Mammary epithelial cell (primary cell): Measurements from ENCODE around the gene IL20.

Source experiments
- CTCF ChIP-seq, 2 donors: IDR thresholded peaks in 1 of 2; conservative IDR thresholded peaks in 1 of 2; 2 replicates each; pipeline ENCODE4 v1.5.1; 2011 to 2012; ENCODE audit warnings: inconsistent platforms in 2 of 2, low read length in 2 of 2, mild to moderate bottlenecking in 2 of 2, control low read depth in 1 of 2, low read depth in 1 of 2; ENCODE audit not compliant: insufficient read depth in 1 of 2; ENCODE audit errors: extremely low read depth in 1 of 2
- EZH2 ChIP-seq: IDR thresholded peaks from 2 replicates; pipeline ENCODE4 v1.6.1; 2012; ENCODE audit warnings: low read length, inconsistent platforms, borderline replicate concordance

DNA sequence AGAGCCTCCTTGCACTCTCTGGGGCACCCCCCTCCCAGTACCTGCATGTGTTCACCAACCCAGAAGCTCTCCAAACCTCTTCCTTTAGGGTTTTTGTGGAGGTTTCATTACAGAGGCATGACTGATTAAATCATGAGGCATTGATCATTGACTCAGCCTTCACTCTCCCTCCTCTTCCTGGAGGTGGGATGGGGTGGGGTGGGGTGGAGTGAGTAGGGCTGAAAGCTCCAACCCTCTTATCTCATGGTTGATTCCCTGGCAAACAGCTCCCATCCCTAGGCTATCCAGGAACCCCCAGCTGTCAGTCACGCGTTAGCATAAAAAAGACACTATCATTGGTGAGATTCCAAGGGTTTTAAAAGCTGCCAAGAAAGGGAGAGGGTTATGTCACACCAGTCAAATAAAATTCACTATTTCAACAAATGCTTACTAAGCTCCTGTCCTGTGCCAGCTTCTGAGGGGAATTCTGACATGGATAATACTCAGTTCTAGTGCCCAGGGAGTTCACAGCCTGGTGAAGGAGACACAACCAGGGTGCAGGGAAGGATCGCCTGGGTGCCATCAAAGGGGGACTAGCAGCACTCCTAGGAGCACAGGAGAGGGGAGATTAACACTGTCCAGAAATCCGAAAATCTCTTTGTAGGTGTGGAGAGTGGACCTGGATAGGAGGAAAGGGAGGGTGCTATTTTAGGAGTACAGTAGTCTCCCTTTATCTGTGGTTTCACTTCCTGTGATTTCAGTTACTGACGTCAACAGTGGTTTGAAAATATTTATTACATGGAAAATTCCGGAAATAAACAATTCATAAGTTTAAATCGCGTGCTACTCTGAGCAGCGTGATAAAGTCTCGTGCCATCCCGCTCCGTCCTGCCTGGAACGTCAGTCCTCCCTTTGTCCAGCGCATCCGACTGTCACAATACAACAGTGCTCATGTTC is 25.0 kb downstream of the IL20 start:
- TF ChIP-seq CTCF (conservative IDR thresholded peaks at IDR 0.05 in 1 of 2, IDR thresholded peaks at IDR 0.05 in 1 of 2; ENCODE audit: extremely low read depth in 1 of 2, insufficient read depth in 1 of 2, low read depth in 1 of 2, low read length in 2 of 2) (no peak), EZH2 (no peak)
